ENCODE results near the gene SH3RF2. TPM values are rescaled to one million over a fixed set of nuclear protein-coding genes. Genes with fewer than 3 reads are reported as not detected.
A peak's percentile ranks its signal among the peaks of the same experiment; 100 is the strongest.

The SH3RF2 gene
- total and polyA plus RNA-seq, 4 donors: 1.0 to 10.5 (median 4.9) TPM

DNA sequence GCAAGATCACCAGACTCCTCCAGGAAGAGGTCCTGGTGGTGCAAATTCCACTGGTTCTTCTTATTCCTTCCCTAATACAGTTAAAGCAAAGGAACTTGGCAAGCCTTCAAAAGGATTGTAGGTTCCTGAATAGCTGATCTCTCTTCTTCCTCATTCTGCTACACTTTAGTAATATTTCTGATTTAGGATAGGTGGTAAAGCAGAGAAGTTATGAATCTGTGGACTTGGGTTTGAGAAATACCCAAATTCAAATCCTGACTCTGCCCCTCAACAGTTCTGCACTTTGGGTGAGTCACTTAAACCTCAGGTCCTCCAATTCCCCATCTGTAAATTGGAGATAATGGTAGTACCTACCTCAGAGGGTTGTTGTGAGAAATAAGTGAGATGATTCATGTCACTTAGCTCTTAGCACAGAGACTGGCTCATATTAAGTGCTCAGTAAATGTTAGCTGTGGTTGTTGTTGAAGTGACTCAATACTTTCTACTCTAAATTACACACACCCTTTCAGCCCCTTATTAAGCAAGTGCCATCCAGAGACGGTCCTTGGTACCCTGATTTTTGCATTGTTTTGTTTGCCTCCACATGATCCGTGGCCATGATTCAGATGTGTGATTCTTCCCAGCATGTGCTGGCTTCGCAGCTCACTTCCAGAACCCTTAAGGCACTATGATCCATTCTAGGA, 5.2 kb downstream of the SH3RF2 start:
- DNase-seq (ENCODE audit: low spot score): no peak
- Histone ChIP-seq H3K4me3 (ENCODE audit: low read depth in 1 of 3, low read length in 3 of 3) (no peak overlapping the region), H3K9ac (ENCODE audit: low read depth in 1 of 2, low read length in 2 of 2) (no peak overlapping the region), H3K9me3 (ENCODE audit: control insufficient read depth in 4 of 4, low read length in 3 of 4) (no peaks in the 10 kb centered on the region), H3K36me3 (ENCODE audit: control insufficient read depth in 4 of 4, insufficient read depth in 3 of 4, low read depth in 1 of 4, low read length in 3 of 4) (no peaks in the 10 kb centered on the region), H3K4me1 (ENCODE audit: control insufficient read depth in 4 of 4, insufficient read depth in 4 of 4, low read length in 3 of 4) (peaks cover 4 to 89% (median 69%) of the 10 kb centered on the region in 4 donors), H3K27me3 (ENCODE audit: control insufficient read depth in 4 of 4, insufficient read depth in 4 of 4, low read length in 3 of 4) (no peaks in the 10 kb centered on the region), H3K27ac (ENCODE audit: low read depth in 1 of 2, low read length in 2 of 2) (no peak overlapping the region)
- WGBS: 73% methylated on average over 3 of the region's 3 CpGs
- TF ChIP-seq FOXA1 (IDR thresholded peaks at IDR 0.05) (no peak), RXRA (IDR thresholded peaks at IDR 0.05) (no peak), HNF4A (conservative IDR thresholded peaks at IDR 0.05) (no peak), EGR1 (IDR thresholded peaks at IDR 0.05; ENCODE audit: low read depth in 2 of 2) (no peak), SP1 (IDR thresholded peaks at IDR 0.05) (no peak), RAD21 (IDR thresholded peaks at IDR 0.05) (no peak), HNF4G (IDR thresholded peaks at IDR 0.05) (no peak)
- TF ChIP-seq, protein P1, sequence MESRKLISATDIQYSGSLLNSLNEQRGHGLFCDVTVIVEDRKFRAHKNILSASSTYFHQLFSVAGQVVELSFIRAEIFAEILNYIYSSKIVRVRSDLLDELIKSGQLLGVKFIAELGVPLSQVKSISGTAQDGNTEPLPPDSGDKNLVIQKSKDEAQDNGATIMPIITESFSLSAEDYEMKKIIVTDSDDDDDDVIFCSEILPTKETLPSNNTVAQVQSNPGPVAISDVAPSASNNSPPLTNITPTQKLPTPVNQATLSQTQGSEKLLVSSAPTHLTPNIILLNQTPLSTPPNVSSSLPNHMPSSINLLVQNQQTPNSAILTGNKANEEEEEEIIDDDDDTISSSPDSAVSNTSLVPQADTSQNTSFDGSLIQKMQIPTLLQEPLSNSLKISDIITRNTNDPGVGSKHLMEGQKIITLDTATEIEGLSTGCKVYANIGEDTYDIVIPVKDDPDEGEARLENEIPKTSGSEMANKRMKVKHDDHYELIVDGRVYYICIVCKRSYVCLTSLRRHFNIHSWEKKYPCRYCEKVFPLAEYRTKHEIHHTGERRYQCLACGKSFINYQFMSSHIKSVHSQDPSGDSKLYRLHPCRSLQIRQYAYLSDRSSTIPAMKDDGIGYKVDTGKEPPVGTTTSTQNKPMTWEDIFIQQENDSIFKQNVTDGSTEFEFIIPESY (IDR thresholded peaks at IDR 0.05): no peak
- TF ChIP-seq, protein P2, sequence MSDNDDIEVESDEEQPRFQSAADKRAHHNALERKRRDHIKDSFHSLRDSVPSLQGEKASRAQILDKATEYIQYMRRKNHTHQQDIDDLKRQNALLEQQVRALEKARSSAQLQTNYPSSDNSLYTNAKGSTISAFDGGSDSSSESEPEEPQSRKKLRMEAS (IDR thresholded peaks at IDR 0.05): no peak

DNA sequence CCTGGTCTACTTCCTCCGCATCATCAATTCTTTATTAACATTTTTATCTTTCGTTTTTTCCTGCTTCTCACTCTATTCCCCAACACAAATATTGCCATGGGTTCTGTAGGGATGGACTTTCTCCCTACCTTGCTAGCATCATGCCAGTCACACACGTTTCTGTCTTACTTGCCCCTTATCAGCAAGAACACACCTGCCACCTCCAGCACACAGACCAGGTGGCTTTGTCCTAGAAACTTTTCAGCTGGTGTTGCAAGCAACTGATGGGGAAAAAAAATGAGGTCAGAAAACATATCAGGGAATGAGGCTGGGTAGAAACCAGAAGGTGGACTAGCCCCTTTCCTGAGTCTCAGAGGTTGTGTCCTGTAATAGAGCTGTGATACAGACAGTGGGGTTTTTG, 5.8 kb downstream of the SH3RF2 start:
- H3K9me3 ChIP-seq (ENCODE audit: control insufficient read depth in 4 of 4, low read length in 3 of 4): no peaks in the 10 kb centered on the region
- TF ChIP-seq EGR1 (IDR thresholded peaks at IDR 0.05; ENCODE audit: low read depth in 2 of 2): no peak
- TF ChIP-seq HNF4A (conservative IDR thresholded peaks at IDR 0.05): peak in 1 of 2 donors; percentile 15
- TF ChIP-seq, protein P3, sequence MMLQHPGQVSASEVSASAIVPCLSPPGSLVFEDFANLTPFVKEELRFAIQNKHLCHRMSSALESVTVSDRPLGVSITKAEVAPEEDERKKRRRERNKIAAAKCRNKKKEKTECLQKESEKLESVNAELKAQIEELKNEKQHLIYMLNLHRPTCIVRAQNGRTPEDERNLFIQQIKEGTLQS (IDR thresholded peaks at IDR 0.05): no peak
- TF ChIP-seq TAF1 (conservative IDR thresholded peaks at IDR 0.05): no peak
- TF ChIP-seq RAD21 (IDR thresholded peaks at IDR 0.05): no peak
- H3K36me3 ChIP-seq (ENCODE audit: control insufficient read depth in 4 of 4, insufficient read depth in 3 of 4, low read depth in 1 of 4, low read length in 3 of 4): no peaks in the 10 kb centered on the region
- H3K27ac ChIP-seq (ENCODE audit: low read depth in 1 of 2, low read length in 2 of 2): no peak overlapping the region
- H3K9ac ChIP-seq (ENCODE audit: low read depth in 1 of 2, low read length in 2 of 2): no peak overlapping the region
- peaks cover 4 to 92% (median 65%) of the 10 kb centered on the region in 4 donors for H3K4me1 ChIP-seq (ENCODE audit: control insufficient read depth in 4 of 4, insufficient read depth in 4 of 4, low read length in 3 of 4)
- H3K4me3 ChIP-seq (ENCODE audit: low read depth in 1 of 3, low read length in 3 of 3): no peak overlapping the region
- no peaks in the 10 kb centered on the region for H3K27me3 ChIP-seq (ENCODE audit: control insufficient read depth in 4 of 4, insufficient read depth in 4 of 4, low read length in 3 of 4)
- 45% methylated on average over 3 of the region's 3 CpGs for WGBS
- DNase-seq (ENCODE audit: low spot score): no peak

DNA sequence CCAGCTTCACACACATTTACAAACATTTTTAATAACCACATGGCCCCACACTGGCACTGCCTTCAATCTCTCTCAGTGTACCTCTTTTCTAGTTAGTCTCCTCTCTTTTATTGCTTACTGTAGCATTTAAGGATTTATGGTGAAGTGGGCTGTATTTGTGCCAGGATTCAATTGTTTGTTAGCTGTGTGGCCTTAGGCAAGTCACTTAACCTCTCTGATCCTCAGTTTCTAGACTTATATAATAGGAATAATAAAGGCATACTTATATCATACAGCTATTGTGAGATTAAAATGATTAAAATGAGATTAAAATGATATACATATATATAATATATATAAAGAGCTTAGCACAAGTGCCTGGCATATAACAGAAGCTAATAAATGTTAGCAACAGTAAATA, 6.4 kb downstream of the SH3RF2 start:
- Histone ChIP-seq H3K4me3 (ENCODE audit: low read depth in 1 of 3, low read length in 3 of 3) (no peak overlapping the region), H3K36me3 (ENCODE audit: control insufficient read depth in 4 of 4, insufficient read depth in 3 of 4, low read depth in 1 of 4, low read length in 3 of 4) (no peaks in the 10 kb centered on the region), H3K27me3 (ENCODE audit: control insufficient read depth in 4 of 4, insufficient read depth in 4 of 4, low read length in 3 of 4) (no peaks in the 10 kb centered on the region), H3K4me1 (ENCODE audit: control insufficient read depth in 4 of 4, insufficient read depth in 4 of 4, low read length in 3 of 4) (peaks cover 4 to 90% (median 61%) of the 10 kb centered on the region in 4 donors), H3K27ac (ENCODE audit: low read depth in 1 of 2, low read length in 2 of 2) (no peak overlapping the region), H3K9me3 (ENCODE audit: control insufficient read depth in 4 of 4, low read length in 3 of 4) (no peaks in the 10 kb centered on the region), H3K9ac (ENCODE audit: low read depth in 1 of 2, low read length in 2 of 2) (no peak overlapping the region)
- no peak for DNase-seq (ENCODE audit: low spot score)
- TF ChIP-seq HNF4G (IDR thresholded peaks at IDR 0.05): no peak
- no peak for TF ChIP-seq RAD21 (IDR thresholded peaks at IDR 0.05)
- TF ChIP-seq HNF4A (conservative IDR thresholded peaks at IDR 0.05): no peak
- TF ChIP-seq SP1 (IDR thresholded peaks at IDR 0.05): no peak
- TF ChIP-seq, protein P1 (IDR thresholded peaks at IDR 0.05): no peak
- no peak for TF ChIP-seq RXRA (IDR thresholded peaks at IDR 0.05)
- no peak for TF ChIP-seq GABPA (IDR thresholded peaks at IDR 0.05 in 1 of 2, conservative IDR thresholded peaks at IDR 0.05 in 1 of 2)
- no peak for TF ChIP-seq FOXA2 (IDR thresholded peaks at IDR 0.05)
- TF ChIP-seq, protein P2 (IDR thresholded peaks at IDR 0.05): no peak
- no peak for TF ChIP-seq TAF1 (conservative IDR thresholded peaks at IDR 0.05)
- TF ChIP-seq, protein P3 (IDR thresholded peaks at IDR 0.05): no peak
- TF ChIP-seq NR2F2 (IDR thresholded peaks at IDR 0.05): no peak
- TF ChIP-seq EGR1 (IDR thresholded peaks at IDR 0.05; ENCODE audit: low read depth in 2 of 2): no peak
- TF ChIP-seq JUND (IDR thresholded peaks at IDR 0.05): no peak
- no peak for TF ChIP-seq FOXA1 (IDR thresholded peaks at IDR 0.05)
- TF ChIP-seq, protein P4, sequence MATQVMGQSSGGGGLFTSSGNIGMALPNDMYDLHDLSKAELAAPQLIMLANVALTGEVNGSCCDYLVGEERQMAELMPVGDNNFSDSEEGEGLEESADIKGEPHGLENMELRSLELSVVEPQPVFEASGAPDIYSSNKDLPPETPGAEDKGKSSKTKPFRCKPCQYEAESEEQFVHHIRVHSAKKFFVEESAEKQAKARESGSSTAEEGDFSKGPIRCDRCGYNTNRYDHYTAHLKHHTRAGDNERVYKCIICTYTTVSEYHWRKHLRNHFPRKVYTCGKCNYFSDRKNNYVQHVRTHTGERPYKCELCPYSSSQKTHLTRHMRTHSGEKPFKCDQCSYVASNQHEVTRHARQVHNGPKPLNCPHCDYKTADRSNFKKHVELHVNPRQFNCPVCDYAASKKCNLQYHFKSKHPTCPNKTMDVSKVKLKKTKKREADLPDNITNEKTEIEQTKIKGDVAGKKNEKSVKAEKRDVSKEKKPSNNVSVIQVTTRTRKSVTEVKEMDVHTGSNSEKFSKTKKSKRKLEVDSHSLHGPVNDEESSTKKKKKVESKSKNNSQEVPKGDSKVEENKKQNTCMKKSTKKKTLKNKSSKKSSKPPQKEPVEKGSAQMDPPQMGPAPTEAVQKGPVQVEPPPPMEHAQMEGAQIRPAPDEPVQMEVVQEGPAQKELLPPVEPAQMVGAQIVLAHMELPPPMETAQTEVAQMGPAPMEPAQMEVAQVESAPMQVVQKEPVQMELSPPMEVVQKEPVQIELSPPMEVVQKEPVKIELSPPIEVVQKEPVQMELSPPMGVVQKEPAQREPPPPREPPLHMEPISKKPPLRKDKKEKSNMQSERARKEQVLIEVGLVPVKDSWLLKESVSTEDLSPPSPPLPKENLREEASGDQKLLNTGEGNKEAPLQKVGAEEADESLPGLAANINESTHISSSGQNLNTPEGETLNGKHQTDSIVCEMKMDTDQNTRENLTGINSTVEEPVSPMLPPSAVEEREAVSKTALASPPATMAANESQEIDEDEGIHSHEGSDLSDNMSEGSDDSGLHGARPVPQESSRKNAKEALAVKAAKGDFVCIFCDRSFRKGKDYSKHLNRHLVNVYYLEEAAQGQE (IDR thresholded peaks at IDR 0.05): no peak

Data from liver (tissue), 9 donors.